IPS-NIHi7 (cell line): ENCODE results near the gene MMRN1.

Experiments used
- DNase-seq: peaks from one replicate; pipeline ENCODE4 v3.0.0; 2012; ENCODE audit warnings: mixed read lengths; ENCODE audit errors: extremely low spot score

The MMRN1 gene

DNA sequence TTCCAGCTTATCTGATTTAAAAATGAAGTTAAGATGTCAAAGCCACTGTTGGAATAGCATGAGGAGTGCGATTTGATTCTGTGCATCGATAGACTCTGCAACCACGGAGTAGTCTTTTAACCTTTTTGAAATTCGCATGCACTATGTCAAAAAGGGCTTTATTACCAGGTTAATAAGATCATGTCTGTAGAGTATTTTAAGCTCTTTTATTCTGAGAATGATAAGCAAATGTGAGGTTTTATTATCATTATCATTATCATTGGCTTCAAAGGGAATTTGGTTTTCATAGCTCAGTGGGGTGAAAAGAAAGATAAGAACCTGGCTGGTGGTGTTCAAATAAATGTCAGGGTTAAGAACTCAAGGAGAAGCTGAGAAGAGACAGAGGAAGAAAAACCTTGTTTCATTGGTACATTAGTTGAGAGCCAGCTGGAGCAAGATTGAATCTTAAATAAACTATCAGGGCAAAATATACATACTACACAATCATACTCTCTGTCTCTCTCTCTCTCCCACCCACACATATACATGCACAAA lies 102.6 kb downstream of the MMRN1 start:
- DNase-seq: no peak

DNA sequence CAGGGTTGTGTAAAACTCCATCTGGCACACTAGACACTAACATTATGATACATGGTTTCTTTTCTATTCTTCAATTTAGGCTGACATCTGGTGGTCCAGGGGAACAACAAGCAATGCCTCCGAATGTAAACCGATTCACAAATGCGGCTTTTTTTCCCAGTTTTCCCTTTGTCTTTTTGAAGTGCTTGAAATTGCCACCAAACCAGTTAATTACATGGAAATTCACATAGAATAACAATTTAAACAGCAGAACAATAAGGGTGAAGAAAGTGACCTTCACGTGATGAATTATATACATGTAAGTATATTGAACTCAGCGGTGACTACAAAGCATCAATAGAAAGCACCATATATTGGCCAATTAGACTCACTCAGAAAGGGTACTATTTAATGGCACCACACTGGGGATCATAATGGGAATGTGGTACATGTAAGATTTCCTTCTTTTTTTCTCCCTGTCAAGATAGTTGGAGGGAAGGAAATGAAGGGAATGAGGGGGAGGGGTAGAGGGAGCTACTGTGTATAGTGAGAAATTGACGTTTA lies 103.9 kb downstream of the MMRN1 start:
- no peak for DNase-seq

DNA sequence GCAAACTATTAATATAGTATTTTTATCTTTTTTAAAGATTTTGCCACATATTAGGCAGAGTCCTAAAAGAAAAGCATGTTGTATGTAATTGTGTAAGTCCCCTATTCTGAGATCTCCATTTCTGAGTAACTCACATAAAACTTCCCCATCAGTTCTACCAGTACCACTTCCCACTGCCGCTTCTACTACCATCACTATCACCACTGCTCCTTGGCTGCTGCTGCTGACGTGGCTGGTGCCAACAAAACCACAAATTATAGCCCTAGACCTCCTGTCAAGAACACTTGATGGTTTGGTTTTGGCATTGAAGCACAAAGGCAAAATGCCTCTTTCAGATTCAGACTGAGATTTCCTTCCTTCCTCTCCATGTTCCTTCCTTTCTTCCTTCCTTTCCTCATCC lies 106.4 kb downstream of the MMRN1 start:
- no peak for DNase-seq

DNA sequence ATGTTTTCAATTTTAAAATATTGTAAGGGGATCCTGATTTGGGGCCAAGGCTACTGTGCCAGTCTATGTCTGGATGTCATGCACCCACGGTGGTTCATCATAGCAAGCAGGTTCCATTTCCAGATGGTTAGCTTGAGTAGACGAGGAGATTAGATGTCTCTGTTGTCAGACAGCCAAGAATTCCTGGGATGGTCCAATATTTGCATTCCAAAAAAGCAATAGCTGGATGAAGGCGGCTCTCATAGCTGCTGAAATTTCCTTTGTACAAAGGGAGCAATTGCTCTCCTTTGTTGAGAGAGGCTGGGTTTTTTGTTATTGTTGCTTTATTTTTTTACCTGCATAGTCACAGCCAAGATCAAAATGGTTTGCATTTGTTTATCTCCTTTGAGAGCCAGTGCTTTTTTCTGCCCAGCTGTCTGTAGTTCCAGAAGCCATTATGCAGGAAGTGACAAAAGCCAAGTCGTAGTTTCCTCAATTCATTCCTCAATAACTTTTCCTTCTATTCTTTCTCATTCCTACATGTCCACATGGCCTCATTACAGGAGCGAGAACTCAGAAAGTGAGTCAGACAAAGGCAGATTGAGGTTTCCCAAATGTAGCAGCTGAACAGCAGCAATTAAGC lies 107.9 kb downstream of the MMRN1 start:
- DNase-seq: no peak
